ENCODE data around the gene AUTS2.

AUTS2 gene

DNA sequence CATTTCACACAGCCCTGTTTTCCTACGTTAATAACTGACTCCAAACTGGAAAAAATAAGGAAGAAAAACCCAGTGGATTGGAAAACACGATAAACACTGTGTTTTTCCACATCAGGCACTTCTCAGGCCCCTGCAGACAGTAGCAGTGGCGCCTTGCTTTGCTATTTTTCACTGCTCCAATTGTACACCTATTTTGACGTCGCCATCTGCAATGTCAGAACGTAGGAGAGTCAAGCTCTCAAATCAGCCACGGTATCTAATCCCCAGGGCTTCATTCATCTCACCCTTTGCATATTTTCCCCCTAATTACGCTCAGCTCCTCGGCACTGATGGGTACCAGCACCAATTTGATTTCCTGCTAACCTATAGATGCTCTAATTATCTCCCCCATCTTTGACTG lies 1195.5 kb downstream of the AUTS2 start:
- H3K4me1 ChIP-seq (ENCODE audit: control insufficient read depth, insufficient read depth, low read length) = no peaks in the 10 kb centered on the region
- TF ChIP-seq, protein P1, sequence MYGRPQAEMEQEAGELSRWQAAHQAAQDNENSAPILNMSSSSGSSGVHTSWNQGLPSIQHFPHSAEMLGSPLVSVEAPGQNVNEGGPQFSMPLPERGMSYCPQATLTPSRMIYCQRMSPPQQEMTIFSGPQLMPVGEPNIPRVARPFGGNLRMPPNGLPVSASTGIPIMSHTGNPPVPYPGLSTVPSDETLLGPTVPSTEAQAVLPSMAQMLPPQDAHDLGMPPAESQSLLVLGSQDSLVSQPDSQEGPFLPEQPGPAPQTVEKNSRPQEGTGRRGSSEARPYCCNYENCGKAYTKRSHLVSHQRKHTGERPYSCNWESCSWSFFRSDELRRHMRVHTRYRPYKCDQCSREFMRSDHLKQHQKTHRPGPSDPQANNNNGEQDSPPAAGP (tag by site-specific recombination; IDR thresholded peaks at IDR 0.05) = no peak
- TF ChIP-seq ZNF248 (tag by site-specific recombination; IDR thresholded peaks at IDR 0.05) = no peak
- no peak for TF ChIP-seq ZSCAN30 (tag by site-specific recombination; IDR thresholded peaks at IDR 0.05)
- TF ChIP-seq ZNF169 (tag by site-specific recombination; IDR thresholded peaks at IDR 0.05) = no peak
- no peak for TF ChIP-seq ZNF660 (tag by site-specific recombination; IDR thresholded peaks at IDR 0.05)
- TF ChIP-seq, protein P2, sequence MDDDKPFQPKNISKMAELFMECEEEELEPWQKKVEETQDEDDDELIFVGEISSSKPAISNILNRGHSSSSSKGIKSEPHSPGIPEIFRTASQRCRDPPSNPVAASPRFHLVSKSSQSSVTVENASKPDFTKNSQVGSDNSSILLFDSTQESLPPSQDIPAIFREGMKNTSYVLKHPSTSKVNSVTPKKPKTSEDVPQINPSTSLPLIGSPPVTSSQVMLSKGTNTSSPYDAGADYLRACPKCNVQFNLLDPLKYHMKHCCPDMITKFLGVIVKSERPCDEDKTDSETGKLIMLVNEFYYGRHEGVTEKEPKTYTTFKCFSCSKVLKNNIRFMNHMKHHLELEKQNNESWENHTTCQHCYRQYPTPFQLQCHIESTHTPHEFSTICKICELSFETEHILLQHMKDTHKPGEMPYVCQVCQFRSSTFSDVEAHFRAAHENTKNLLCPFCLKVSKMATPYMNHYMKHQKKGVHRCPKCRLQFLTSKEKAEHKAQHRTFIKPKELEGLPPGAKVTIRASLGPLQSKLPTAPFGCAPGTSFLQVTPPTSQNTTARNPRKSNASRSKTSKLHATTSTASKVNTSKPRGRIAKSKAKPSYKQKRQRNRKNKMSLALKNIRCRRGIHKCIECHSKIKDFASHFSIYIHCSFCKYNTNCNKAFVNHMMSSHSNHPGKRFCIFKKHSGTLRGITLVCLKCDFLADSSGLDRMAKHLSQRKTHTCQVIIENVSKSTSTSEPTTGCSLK (tag by site-specific recombination; IDR thresholded peaks at IDR 0.05) = no peak
- TF ChIP-seq ZNF596 (tag by site-specific recombination; IDR thresholded peaks at IDR 0.05) = no peak
- TF ChIP-seq ZNF747 (tag by site-specific recombination; IDR thresholded peaks at IDR 0.05) = no peak
- TF ChIP-seq ZNF146 (tag by site-specific recombination; IDR thresholded peaks at IDR 0.05) = no peak
- peaks cover 5 to 48% of the 10 kb centered on the region in 2 experiments; a peak in 2 of 3 replicates for H3K36me3 ChIP-seq (ENCODE audit: control insufficient read depth in 2 of 2, insufficient read depth in 1 of 2, low read length in 2 of 2)
- H3K27ac ChIP-seq (ENCODE audit: extremely low read depth, low read depth, low read length) = no peak overlapping the region
- no peaks in the 10 kb centered on the region for H3K9me3 ChIP-seq (ENCODE audit: control insufficient read depth, insufficient read depth, low read depth, low read length)
- H3K4me3 ChIP-seq (ENCODE audit: low read depth, low read length) = no peak overlapping the region
- CTCF ChIA-PET = no interaction called here
- POLR2A ChIA-PET = no interaction called here

DNA sequence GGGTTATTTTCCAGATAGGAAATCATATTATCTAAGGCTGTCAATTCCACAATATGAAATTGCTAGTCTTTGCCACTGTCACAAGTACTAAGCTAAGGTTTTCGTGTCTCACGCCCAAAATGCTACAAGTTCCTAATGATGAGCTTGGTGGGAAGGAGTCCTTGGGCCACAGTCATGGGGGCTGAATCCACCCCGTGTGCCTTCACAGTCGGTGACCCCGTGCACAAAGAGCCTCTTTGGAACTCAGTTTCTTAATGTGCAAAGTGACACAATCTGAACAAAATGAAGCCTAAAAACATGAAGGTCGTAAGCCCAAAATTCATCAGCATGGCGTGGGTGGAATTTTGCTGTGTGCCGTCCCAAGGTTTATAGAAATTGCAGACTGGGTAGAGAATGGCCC lies 1196.7 kb downstream of the AUTS2 start:
- Histone ChIP-seq H3K27ac (ENCODE audit: extremely low read depth, low read depth, low read length) (no peak overlapping the region), H3K4me1 (ENCODE audit: control insufficient read depth, insufficient read depth, low read length) (no peaks in the 10 kb centered on the region), H3K9me3 (ENCODE audit: control insufficient read depth, insufficient read depth, low read depth, low read length) (no peaks in the 10 kb centered on the region), H3K4me3 (ENCODE audit: low read depth, low read length) (no peak overlapping the region), H3K36me3 (ENCODE audit: control insufficient read depth in 2 of 2, insufficient read depth in 1 of 2, low read length in 2 of 2) (peaks cover 5 to 37% of the 10 kb centered on the region in 2 experiments; a peak in 2 of 3 replicates)
- ChIA-PET CTCF (no interaction called here), POLR2A (no interaction called here)
- no peak for TF ChIP-seq SALL2 (tag by site-specific recombination; IDR thresholded peaks at IDR 0.05; ENCODE audit: borderline replicate concordance)
- no peak for TF ChIP-seq ZNF768 (tag by site-specific recombination; IDR thresholded peaks at IDR 0.05)
- no peak for TF ChIP-seq ZNF585B (tag by site-specific recombination; IDR thresholded peaks at IDR 0.05)
- TF ChIP-seq ZNF292 (tag by site-specific recombination; IDR thresholded peaks at IDR 0.05; ENCODE audit: borderline replicate concordance, low read depth) = no peak
- TF ChIP-seq MYNN (tag by site-specific recombination; IDR thresholded peaks at IDR 0.05; ENCODE audit: borderline replicate concordance) = no peak
- no peak for TF ChIP-seq ZNF19 (tag by site-specific recombination; IDR thresholded peaks at IDR 0.05; ENCODE audit: low read depth)
- TF ChIP-seq ZNF138 (tag by site-specific recombination; IDR thresholded peaks at IDR 0.05; ENCODE audit: borderline replicate concordance) = no peak
- TF ChIP-seq ZNF248 (tag by site-specific recombination; IDR thresholded peaks at IDR 0.05) = no peak
- TF ChIP-seq MZF1 (tag by site-specific recombination; IDR thresholded peaks at IDR 0.05; ENCODE audit: borderline replicate concordance) = no peak
- TF ChIP-seq, protein P3, sequence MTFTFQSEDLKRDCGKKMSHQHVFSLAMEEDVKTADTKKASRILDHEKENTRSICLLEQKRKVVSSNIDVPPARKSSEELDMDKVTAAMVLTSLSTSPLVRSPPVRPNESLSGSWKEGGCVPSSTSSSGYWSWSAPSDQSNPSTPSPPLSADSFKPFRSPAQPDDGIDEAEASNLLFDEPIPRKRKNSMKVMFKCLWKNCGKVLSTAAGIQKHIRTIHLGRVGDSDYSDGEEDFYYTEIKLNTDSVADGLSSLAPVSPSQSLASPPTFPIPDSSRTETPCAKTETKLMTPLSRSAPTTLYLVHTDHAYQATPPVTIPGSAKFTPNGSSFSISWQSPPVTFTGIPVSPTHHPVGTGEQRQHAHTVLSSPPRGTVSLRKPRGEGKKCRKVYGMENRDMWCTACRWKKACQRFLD (tag by site-specific recombination; IDR thresholded peaks at IDR 0.05) = no peak
- no peak for TF ChIP-seq ZIC2 (tag by site-specific recombination; IDR thresholded peaks at IDR 0.05)
- no peak for TF ChIP-seq ZNF335 (tag by site-specific recombination; conservative IDR thresholded peaks at IDR 0.05)
- TF ChIP-seq ZBTB8A (tag by site-specific recombination; IDR thresholded peaks at IDR 0.05) = no peak
- TF ChIP-seq, protein P4, sequence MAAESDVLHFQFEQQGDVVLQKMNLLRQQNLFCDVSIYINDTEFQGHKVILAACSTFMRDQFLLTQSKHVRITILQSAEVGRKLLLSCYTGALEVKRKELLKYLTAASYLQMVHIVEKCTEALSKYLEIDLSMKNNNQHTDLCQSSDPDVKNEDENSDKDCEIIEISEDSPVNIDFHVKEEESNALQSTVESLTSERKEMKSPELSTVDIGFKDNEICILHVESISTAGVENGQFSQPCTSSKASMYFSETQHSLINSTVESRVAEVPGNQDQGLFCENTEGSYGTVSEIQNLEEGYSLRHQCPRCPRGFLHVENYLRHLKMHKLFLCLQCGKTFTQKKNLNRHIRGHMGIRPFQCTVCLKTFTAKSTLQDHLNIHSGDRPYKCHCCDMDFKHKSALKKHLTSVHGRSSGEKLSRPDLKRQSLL (tag by site-specific recombination; IDR thresholded peaks at IDR 0.05) = no peak
- TF ChIP-seq ZNF596 (tag by site-specific recombination; IDR thresholded peaks at IDR 0.05) = no peak
- TF ChIP-seq, protein P5, sequence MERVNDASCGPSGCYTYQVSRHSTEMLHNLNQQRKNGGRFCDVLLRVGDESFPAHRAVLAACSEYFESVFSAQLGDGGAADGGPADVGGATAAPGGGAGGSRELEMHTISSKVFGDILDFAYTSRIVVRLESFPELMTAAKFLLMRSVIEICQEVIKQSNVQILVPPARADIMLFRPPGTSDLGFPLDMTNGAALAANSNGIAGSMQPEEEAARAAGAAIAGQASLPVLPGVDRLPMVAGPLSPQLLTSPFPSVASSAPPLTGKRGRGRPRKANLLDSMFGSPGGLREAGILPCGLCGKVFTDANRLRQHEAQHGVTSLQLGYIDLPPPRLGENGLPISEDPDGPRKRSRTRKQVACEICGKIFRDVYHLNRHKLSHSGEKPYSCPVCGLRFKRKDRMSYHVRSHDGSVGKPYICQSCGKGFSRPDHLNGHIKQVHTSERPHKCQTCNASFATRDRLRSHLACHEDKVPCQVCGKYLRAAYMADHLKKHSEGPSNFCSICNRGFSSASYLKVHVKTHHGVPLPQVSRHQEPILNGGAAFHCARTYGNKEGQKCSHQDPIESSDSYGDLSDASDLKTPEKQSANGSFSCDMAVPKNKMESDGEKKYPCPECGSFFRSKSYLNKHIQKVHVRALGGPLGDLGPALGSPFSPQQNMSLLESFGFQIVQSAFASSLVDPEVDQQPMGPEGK (tag by site-specific recombination; IDR thresholded peaks at IDR 0.05) = no peak
